ENCODE data around the gene ARPP21.

Gene ARPP21

GRCh38 chr3:35641920-35642527, 2.7 kb downstream of the ARPP21 start:
- DNase-seq: no peak

- DNase-seq: no peak
These were observed 4.2 kb downstream of the ARPP21 start for GRCh38 chr3:35643495-35643894.

- no peak for DNase-seq
These were observed 5.1 kb downstream of the ARPP21 start for GRCh38 chr3:35644451-35644850.

GRCh38 chr3:35645189-35645588, 5.9 kb downstream of the ARPP21 start:
- DNase-seq: no peak

GRCh38 chr3:35646081-35646480, 6.8 kb downstream of the ARPP21 start:
- DNase-seq: no peak

GRCh38 chr3:35647461-35647860, 8.1 kb downstream of the ARPP21 start:
- DNase-seq: no peak

GRCh38 chr3:35648347-35648746, 9.0 kb downstream of the ARPP21 start:
- no peak for DNase-seq

- no peak for DNase-seq
These were observed 10.1 kb downstream of the ARPP21 start for GRCh38 chr3:35649405-35649804.

GRCh38 chr3:35651426-35651825, 12.1 kb downstream of the ARPP21 start:
- DNase-seq: no peak

GRCh38 chr3:35651851-35652250, 12.5 kb downstream of the ARPP21 start:
- DNase-seq: no peak

- DNase-seq: no peak
These were observed 14.0 kb downstream of the ARPP21 start for GRCh38 chr3:35653347-35653746.

GRCh38 chr3:35654476-35654875, 15.2 kb downstream of the ARPP21 start:
- no peak for DNase-seq

GRCh38 chr3:35658686-35659085, 19.4 kb downstream of the ARPP21 start:
- no peak for DNase-seq

- DNase-seq: no peak
These were observed 20.4 kb downstream of the ARPP21 start for GRCh38 chr3:35659768-35660167.

- DNase-seq: no peak
These were observed 24.1 kb downstream of the ARPP21 start for GRCh38 chr3:35663471-35663870.

GRCh38 chr3:35664460-35664919, 25.2 kb downstream of the ARPP21 start:
- no peak for DNase-seq

GRCh38 chr3:35665390-35666055, 26.2 kb downstream of the ARPP21 start:
- DNase-seq: no peak

- DNase-seq: no peak
These were observed 27.6 kb downstream of the ARPP21 start for GRCh38 chr3:35666888-35667287.

- DNase-seq: no peak
These were observed 31.2 kb downstream of the ARPP21 start for GRCh38 chr3:35670408-35670965.

- no peak for DNase-seq
These were observed 32.2 kb downstream of the ARPP21 start for GRCh38 chr3:35671483-35671882.

GRCh38 chr3:35673017-35673416, 33.7 kb downstream of the ARPP21 start:
- DNase-seq: no peak

- no peak for DNase-seq
These were observed 35.3 kb downstream of the ARPP21 start for GRCh38 chr3:35674451-35675109.

- DNase-seq: no peak
These were observed 35.9 kb downstream of the ARPP21 start for GRCh38 chr3:35675206-35675605.

GRCh38 chr3:35675621-35676020, 36.3 kb downstream of the ARPP21 start:
- no peak for DNase-seq
